Measurements from ENCODE around the gene RHOD.

Gene RHOD

GRCh38 chr11:67056267-67057204, at the start of gene RHOD:
TSS of gene RHOD (plus strand) at chr11:67056847. CDS start at chr11:67056903, 56 bp downstream.
- H3K4me3 ChIP-seq (ENCODE audit: low read depth, low read length): peak within 1 kb of the TSS; percentile 58
- H3K4me1 ChIP-seq (ENCODE audit: control insufficient read depth, insufficient read depth, low read length): peaks cover 8% of the 10 kb centered on the region

GRCh38 chr11:67007126-67007525, 49.5 kb upstream of the RHOD start:
- Histone ChIP-seq H3K4me1 (ENCODE audit: control insufficient read depth, insufficient read depth, low read length) (peaks cover 8% of the 10 kb centered on the region), H3K36me3 (ENCODE audit: control insufficient read depth, insufficient read depth, low read length) (no peaks in the 10 kb centered on the region), H3K9ac (ENCODE audit: low read depth, low read length) (peak overlapping the region; percentile 40), H3K27me3 (ENCODE audit: control insufficient read depth, insufficient read depth, low read length) (no peaks in the 10 kb centered on the region), H3K4me3 (ENCODE audit: low read depth, low read length) (no peak overlapping the region), H3K9me3 (ENCODE audit: control insufficient read depth, insufficient read depth, low read length) (no peaks in the 10 kb centered on the region)

More at GRCh38 chr11:67056267-67057204, at the start of gene RHOD:
- Histone ChIP-seq H3K27me3 (ENCODE audit: control insufficient read depth, insufficient read depth, low read length) (peaks cover 8% of the 10 kb centered on the region), H3K9ac (ENCODE audit: low read depth, low read length) (peak within 1 kb of the TSS; percentile 37), H3K9me3 (ENCODE audit: control insufficient read depth, insufficient read depth, low read length) (no peaks in the 10 kb centered on the region), H3K36me3 (ENCODE audit: control insufficient read depth, insufficient read depth, low read length) (no peaks in the 10 kb centered on the region)

- Histone ChIP-seq H3K9ac (ENCODE audit: low read depth, low read length) (no peak overlapping the region), H3K36me3 (ENCODE audit: control insufficient read depth, insufficient read depth, low read length) (peaks cover 4% of the 10 kb centered on the region), H3K4me3 (ENCODE audit: low read depth, low read length) (no peak overlapping the region), H3K9me3 (ENCODE audit: control insufficient read depth, insufficient read depth, low read length) (no peaks in the 10 kb centered on the region), H3K27me3 (ENCODE audit: control insufficient read depth, insufficient read depth, low read length) (no peaks in the 10 kb centered on the region), H3K4me1 (ENCODE audit: control insufficient read depth, insufficient read depth, low read length) (peaks cover 5% of the 10 kb centered on the region)
Measured at GRCh38 chr11:67010296-67010905, 46.2 kb upstream of the RHOD start.

DNA sequence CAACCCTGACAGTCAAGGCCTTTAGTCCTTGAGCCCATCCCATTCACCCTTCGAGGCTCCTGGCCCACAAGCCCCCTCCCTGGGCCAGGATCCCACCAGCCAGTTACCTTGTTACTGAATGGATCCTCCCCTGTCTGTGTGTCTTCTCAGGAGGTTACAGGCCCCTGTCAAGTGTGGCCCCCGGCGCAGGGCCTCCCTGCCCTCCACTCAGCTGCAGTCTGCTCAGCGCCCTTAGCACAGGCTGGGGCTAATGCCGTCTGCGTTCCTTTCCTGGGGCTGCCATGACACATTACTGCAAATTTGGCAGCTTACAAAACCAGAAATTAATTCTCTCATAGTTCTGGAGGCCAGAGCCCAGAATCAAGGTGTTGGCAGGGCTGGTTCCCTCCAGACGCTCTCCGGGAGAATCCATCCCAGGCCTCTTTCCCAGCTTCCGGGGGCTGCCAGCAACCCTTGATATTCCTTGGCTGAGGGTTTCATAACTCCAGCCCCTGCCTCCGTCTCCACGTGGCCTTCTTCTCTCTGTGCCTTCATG, 43.1 kb upstream of the RHOD start:
- Histone ChIP-seq H3K9me3 (ENCODE audit: control insufficient read depth, insufficient read depth, low read length) (no peaks in the 10 kb centered on the region), H3K4me1 (ENCODE audit: control insufficient read depth, insufficient read depth, low read length) (no peaks in the 10 kb centered on the region), H3K9ac (ENCODE audit: low read depth, low read length) (no peak overlapping the region), H3K27me3 (ENCODE audit: control insufficient read depth, insufficient read depth, low read length) (no peaks in the 10 kb centered on the region), H3K36me3 (ENCODE audit: control insufficient read depth, insufficient read depth, low read length) (peaks cover 4% of the 10 kb centered on the region), H3K4me3 (ENCODE audit: low read depth, low read length) (no peak overlapping the region)

GRCh38 chr11:67014343-67014742, 42.3 kb upstream of the RHOD start:
- H3K9me3 ChIP-seq (ENCODE audit: control insufficient read depth, insufficient read depth, low read length): no peaks in the 10 kb centered on the region
- H3K27me3 ChIP-seq (ENCODE audit: control insufficient read depth, insufficient read depth, low read length): no peaks in the 10 kb centered on the region
- peaks cover 4% of the 10 kb centered on the region for H3K36me3 ChIP-seq (ENCODE audit: control insufficient read depth, insufficient read depth, low read length)
- H3K9ac ChIP-seq (ENCODE audit: low read depth, low read length): no peak overlapping the region
- no peaks in the 10 kb centered on the region for H3K4me1 ChIP-seq (ENCODE audit: control insufficient read depth, insufficient read depth, low read length)
- no peak overlapping the region for H3K4me3 ChIP-seq (ENCODE audit: low read depth, low read length)

DNA sequence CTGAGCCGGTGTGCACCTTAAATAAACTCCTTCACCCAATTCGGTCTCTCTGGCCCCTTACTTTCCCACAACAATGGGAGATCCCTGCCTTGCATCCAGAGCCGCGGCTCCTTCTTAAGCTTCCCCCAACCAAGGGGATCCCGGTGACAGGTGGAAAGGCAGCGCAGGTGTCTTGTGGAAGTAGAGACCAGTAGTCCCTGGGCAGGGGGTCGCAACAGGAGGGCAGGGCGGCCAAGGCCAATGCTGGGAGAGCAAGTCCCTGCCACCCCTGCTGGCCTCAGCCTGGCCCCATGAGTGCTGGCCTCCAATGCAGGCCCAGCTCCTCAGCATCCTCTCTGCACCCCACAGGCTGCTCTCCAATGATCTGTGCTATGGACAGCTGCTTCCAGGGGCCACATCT, 41.6 kb upstream of the RHOD start:
- Histone ChIP-seq H3K4me3 (ENCODE audit: low read depth, low read length) (no peak overlapping the region), H3K27me3 (ENCODE audit: control insufficient read depth, insufficient read depth, low read length) (no peaks in the 10 kb centered on the region), H3K4me1 (ENCODE audit: control insufficient read depth, insufficient read depth, low read length) (no peaks in the 10 kb centered on the region), H3K36me3 (ENCODE audit: control insufficient read depth, insufficient read depth, low read length) (peaks cover 4% of the 10 kb centered on the region), H3K9ac (ENCODE audit: low read depth, low read length) (no peak overlapping the region), H3K9me3 (ENCODE audit: control insufficient read depth, insufficient read depth, low read length) (no peaks in the 10 kb centered on the region)

DNA sequence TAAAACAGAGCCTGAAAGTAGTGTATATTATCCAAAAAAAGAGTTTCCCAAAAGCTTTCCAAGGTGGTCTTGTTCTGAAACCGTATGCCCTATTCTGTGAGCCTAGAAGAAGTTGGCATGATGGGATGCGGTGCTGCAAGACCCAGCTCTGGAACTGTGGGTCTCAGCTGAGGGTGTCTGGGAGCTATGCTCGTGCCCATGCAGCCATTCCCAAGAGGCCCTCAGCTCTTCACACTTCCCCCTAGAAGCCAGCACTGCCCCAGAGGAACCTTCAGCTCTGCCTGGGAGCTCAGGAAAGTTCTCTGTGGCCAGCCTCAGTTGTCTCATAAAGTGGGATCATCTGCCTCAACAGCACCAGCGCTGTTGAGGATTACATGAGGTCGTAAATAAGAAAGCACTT, 40.1 kb upstream of the RHOD start:
- Histone ChIP-seq H3K9me3 (ENCODE audit: control insufficient read depth, insufficient read depth, low read length) (no peaks in the 10 kb centered on the region), H3K36me3 (ENCODE audit: control insufficient read depth, insufficient read depth, low read length) (peaks cover 4% of the 10 kb centered on the region), H3K4me1 (ENCODE audit: control insufficient read depth, insufficient read depth, low read length) (peaks cover 1% of the 10 kb centered on the region), H3K4me3 (ENCODE audit: low read depth, low read length) (no peak overlapping the region), H3K27me3 (ENCODE audit: control insufficient read depth, insufficient read depth, low read length) (no peaks in the 10 kb centered on the region), H3K9ac (ENCODE audit: low read depth, low read length) (no peak overlapping the region)

DNA sequence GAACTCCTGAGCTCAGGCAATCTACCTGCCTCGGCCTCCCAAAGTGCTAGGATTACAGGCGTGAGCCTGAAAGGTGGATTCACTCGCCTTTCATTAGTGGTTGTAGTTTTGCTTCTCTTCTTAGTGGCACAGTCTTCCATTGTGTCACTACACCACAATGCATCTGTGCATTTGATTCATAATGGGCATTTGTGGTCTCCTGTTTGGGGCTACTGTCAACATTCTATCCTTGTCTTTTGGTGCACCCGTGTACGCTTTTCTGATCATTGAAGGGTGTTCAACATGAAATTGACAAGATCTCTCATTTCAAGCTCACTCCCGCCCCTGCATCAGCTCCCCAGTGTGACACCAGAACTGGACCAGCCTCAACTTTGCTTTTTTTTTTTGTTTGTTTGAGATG, 35.7 kb upstream of the RHOD start:
- no peak overlapping the region for H3K4me3 ChIP-seq (ENCODE audit: low read depth, low read length)
- H3K36me3 ChIP-seq (ENCODE audit: control insufficient read depth, insufficient read depth, low read length): peaks cover 2% of the 10 kb centered on the region
- H3K9ac ChIP-seq (ENCODE audit: low read depth, low read length): no peak overlapping the region
- peaks cover 5% of the 10 kb centered on the region for H3K4me1 ChIP-seq (ENCODE audit: control insufficient read depth, insufficient read depth, low read length)
- H3K9me3 ChIP-seq (ENCODE audit: control insufficient read depth, insufficient read depth, low read length): no peaks in the 10 kb centered on the region
- H3K27me3 ChIP-seq (ENCODE audit: control insufficient read depth, insufficient read depth, low read length): peaks cover 32% of the 10 kb centered on the region

DNA sequence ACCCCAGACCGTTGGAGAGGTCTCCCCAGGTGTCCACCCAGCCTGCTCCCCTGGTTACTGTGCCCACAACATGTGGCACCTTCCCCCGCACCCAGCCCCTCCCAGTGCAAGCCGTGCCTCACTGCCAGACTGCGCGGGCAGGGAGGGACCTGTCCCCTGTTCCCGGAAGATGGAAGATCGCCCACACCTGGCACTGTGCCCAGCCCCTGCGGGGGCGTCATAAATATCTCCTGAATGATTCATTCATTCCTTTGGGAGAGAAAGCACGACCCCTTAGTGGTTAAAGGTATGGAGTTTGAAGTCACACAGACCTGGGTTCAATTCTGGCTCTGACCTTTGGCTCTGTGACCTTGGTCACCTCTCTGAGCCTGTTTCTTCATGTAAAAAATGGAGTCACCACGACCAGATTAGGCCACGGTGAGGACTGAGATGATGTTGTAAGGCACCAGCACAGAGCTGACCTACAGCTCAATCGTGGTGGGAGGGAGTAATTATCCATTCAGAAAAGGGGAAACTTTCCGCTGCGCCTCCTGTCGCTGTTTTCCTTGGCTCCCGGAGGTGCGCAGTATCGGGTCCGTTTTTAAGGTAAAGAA, 34.2 kb upstream of the RHOD start:
- H3K4me3 ChIP-seq (ENCODE audit: low read depth, low read length): peak overlapping the region; percentile 48

GRCh38 chr11:67022961-67023956, 33.4 kb upstream of the RHOD start, which contains the start of gene SYT12:
TSS of gene SYT12 (plus strand) at chr11:67023134. CDS start at chr11:67030145, 7,011 bp downstream.
- Histone ChIP-seq H3K27me3 (ENCODE audit: control insufficient read depth, insufficient read depth, low read length) (peaks cover 32% of the 10 kb centered on the region), H3K9me3 (ENCODE audit: control insufficient read depth, insufficient read depth, low read length) (no peaks in the 10 kb centered on the region), H3K4me3 (ENCODE audit: low read depth, low read length) (peak within 1 kb of the TSS; percentile 70), H3K4me1 (ENCODE audit: control insufficient read depth, insufficient read depth, low read length) (peaks cover 5% of the 10 kb centered on the region), H3K36me3 (ENCODE audit: control insufficient read depth, insufficient read depth, low read length) (peaks cover 2% of the 10 kb centered on the region), H3K9ac (ENCODE audit: low read depth, low read length) (no peak within 1 kb of the TSS)

More for the DNA sequence above, 34.2 kb upstream of the RHOD start:
- H3K36me3 ChIP-seq (ENCODE audit: control insufficient read depth, insufficient read depth, low read length): peaks cover 2% of the 10 kb centered on the region
- no peaks in the 10 kb centered on the region for H3K9me3 ChIP-seq (ENCODE audit: control insufficient read depth, insufficient read depth, low read length)
- no peak overlapping the region for H3K9ac ChIP-seq (ENCODE audit: low read depth, low read length)
- H3K4me1 ChIP-seq (ENCODE audit: control insufficient read depth, insufficient read depth, low read length): peaks cover 5% of the 10 kb centered on the region
- peaks cover 32% of the 10 kb centered on the region for H3K27me3 ChIP-seq (ENCODE audit: control insufficient read depth, insufficient read depth, low read length)
